Psoas muscle (tissue), 8 donors: ENCODE results near the gene TREH. TPM values are rescaled to one million over a fixed set of nuclear protein-coding genes. Genes with fewer than 3 reads are reported as not detected.

Experiments used
- ATAC-seq, 4 donors: fragments of 200-7000 bp; cut with Tn5 transposase; one replicate each; pipeline ENCODE4 v1.9.1; 2020; ENCODE audit warnings: moderate library complexity in 3 of 4, mild to moderate bottlenecking in 2 of 4
- DNase-seq, 2 donors: peaks; one replicate each; pipeline ENCODE4 v3.0.0-alpha.2; 2020
- H3K27ac ChIP-seq: fragments of 200-600 bp; one replicate; pipeline ENCODE4 v1.8.0; 2022
- H3K27me3 ChIP-seq, 3 donors: fragments of 200-600 bp in 1 of 3; one replicate each; pipeline versions ENCODE4 v1.6.1 to v1.8.0; 2013 to 2022; ENCODE audit warnings: low read length in 2 of 3, mild to moderate bottlenecking in 2 of 3, moderate library complexity in 1 of 3; ENCODE audit not compliant: insufficient read depth in 3 of 3
- H3K36me3 ChIP-seq, 2 donors: fragments of 200-600 bp in 1 of 2; one replicate each; pipeline versions ENCODE4 v1.6.1 to v1.8.0; 2013 to 2022; ENCODE audit warnings: low read depth in 1 of 2, mild to moderate bottlenecking in 1 of 2, moderate library complexity in 1 of 2; ENCODE audit not compliant: insufficient read depth in 1 of 2
- H3K4me1 ChIP-seq: fragments of 200-600 bp; one replicate; pipeline ENCODE4 v1.8.0; 2022
- H3K4me3 ChIP-seq: fragments of 200-600 bp; one replicate; pipeline ENCODE4 v1.8.0; 2022; ENCODE audit warnings: mild to moderate bottlenecking
- H3K9me3 ChIP-seq: fragments of 200-600 bp; one replicate; pipeline ENCODE4 v1.8.0; 2022
- WGBS, 3 donors: extraction: QIAGEN DNeasy Blood & Tissue Kit; methylation state at CpG; one replicate each; pipeline versions ENCODE4 v1.1.6 to v1.1.7; 2013; 5-methylcytosine and 5-hydroxymethylcytosine counted together
- intact Hi-C, 2 donors: fragments of 100-400 bp; cut with DNase I; formaldehyde crosslinking; loops; one replicate each; pipeline versions ENCODE4 v1.11.0 to v1.14.2; 2022
- polyA plus RNA-seq, 3 donors: library from polyadenylated mRNA; stranded (reverse); fragments of 200-250 nt; gene quantifications; one replicate each; pipeline ENCODE4 v1.2.3, GENCODE V29; 2013
- total RNA-seq, 4 donors: library from RNA; stranded (reverse); fragmentation: NEBNext Ultra II Directional in 2 of 4; extraction: Animal tissue kit (Norgen Biotek cat#: 25700) in 2 of 4; gene quantifications; one replicate each; pipeline versions ENCODE4 v1.2.1 to v1.2.4, GENCODE V29; 2021 to 2023
- TF ChIP-seq, protein P1 (sequence below): fragments of 200-600 bp; IDR thresholded peaks from one replicate; pipeline ENCODE4 v1.8.0; 2022; ENCODE audit warnings: antibody characterized with exemption
- donor health status: healthy with polysubstance abuse.
- donor health status: DM: no; HTN: no; CAD: no; lungs with moderate emphysema.
- donor health status: Bipolar disorder and iron deficiency.
- donor health status: healthy.
- donor health status: DM: yes; HTN: yes; CAD: no.
- donor health status: DM: no; HTN: no; CAD: no.
- donor health status: DM: no; HTN: no; CAD: no.
- donor health status: DM: yes; HTN: yes; CAD: no.

Gene TREH
- total and polyA plus RNA-seq, 7 donors: 0.17 to 0.23 (median 0.17) TPM; not detected in 4

DNA sequence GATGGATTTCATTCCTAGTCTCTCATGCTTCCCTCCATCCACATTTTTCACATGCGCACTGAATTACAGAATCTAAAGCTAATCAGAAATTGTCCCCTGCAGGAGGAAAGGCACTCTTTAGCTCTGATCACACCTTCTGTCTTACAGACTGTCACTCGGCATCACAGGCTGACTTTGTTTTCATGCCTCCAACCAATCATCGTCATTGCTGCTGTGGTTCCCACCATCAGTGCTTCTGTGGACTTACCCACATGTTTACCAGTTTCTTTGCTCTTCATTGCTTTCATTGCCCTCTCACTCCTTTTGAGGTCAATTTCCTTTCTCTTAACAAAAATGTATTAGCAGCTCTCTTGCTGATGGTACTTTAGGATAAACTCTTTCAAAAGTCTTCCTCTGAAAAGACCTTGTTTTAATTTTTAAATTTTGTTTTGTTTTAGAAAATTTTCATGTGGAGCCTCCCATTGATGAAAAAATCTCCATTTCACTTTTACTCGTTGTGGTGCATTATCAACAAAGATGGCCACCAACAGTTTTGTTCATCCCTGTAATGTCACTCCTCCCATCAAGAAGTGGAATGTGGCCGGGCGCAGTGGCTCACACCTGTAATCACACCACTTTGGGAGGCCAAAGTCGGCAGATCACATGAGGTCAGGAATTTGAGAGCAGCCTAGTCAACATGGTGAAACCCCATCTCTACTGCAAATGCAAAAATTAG is 20.2 kb upstream of the TREH start:
- TF ChIP-seq, protein P1, sequence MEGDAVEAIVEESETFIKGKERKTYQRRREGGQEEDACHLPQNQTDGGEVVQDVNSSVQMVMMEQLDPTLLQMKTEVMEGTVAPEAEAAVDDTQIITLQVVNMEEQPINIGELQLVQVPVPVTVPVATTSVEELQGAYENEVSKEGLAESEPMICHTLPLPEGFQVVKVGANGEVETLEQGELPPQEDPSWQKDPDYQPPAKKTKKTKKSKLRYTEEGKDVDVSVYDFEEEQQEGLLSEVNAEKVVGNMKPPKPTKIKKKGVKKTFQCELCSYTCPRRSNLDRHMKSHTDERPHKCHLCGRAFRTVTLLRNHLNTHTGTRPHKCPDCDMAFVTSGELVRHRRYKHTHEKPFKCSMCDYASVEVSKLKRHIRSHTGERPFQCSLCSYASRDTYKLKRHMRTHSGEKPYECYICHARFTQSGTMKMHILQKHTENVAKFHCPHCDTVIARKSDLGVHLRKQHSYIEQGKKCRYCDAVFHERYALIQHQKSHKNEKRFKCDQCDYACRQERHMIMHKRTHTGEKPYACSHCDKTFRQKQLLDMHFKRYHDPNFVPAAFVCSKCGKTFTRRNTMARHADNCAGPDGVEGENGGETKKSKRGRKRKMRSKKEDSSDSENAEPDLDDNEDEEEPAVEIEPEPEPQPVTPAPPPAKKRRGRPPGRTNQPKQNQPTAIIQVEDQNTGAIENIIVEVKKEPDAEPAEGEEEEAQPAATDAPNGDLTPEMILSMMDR: no peak
- 82 to 85% (median 83%) methylated on average over 7 of the region's 7 CpGs for WGBS, 3 donors

DNA sequence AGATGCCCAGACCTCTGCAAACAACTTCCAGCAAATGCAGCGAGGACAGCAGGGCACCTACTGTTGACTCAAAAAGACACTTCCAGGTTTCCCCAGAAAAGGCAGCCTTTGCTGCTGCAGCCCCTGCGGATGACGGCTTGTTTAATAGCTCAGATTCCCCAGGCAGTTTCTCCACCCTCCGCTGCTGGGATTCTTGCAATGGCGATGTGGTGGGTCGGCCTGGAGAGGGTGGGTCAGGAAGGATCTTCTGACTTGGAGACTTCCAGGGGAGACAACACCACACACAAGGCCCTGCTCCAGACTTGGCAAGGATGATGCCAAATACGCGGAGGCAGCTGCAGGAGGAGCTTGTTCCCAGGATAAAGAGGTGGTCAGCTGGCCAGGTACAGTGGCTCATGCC is 17.9 kb upstream of the TREH start:
- intact Hi-C loops: no loop called here
- H3K27me3 ChIP-seq: no peaks in the 10 kb centered on the region
- WGBS, 3 donors: 63 to 65% (median 64%) methylated on average over 8 of the region's 8 CpGs
- no peak for DNase-seq
- TF ChIP-seq, protein P1: no peak
- H3K27ac ChIP-seq: no peak overlapping the region
- no peak for ATAC-seq
- no peaks in the 10 kb centered on the region for H3K9me3 ChIP-seq
- no peak overlapping the region for H3K4me3 ChIP-seq
- H3K4me1 ChIP-seq: no peaks in the 10 kb centered on the region
- H3K36me3 ChIP-seq: no peaks in the 10 kb centered on the region

More for the DNA sequence above, 20.2 kb upstream of the TREH start:
- intact Hi-C loops: no loop called here
- H3K36me3 ChIP-seq: no peaks in the 10 kb centered on the region
- no peak for DNase-seq
- H3K9me3 ChIP-seq: no peaks in the 10 kb centered on the region
- no peak overlapping the region for H3K27ac ChIP-seq
- H3K4me1 ChIP-seq: no peaks in the 10 kb centered on the region
- no peaks in the 10 kb centered on the region for H3K27me3 ChIP-seq
- ATAC-seq: no peak
- no peak overlapping the region for H3K4me3 ChIP-seq

DNA sequence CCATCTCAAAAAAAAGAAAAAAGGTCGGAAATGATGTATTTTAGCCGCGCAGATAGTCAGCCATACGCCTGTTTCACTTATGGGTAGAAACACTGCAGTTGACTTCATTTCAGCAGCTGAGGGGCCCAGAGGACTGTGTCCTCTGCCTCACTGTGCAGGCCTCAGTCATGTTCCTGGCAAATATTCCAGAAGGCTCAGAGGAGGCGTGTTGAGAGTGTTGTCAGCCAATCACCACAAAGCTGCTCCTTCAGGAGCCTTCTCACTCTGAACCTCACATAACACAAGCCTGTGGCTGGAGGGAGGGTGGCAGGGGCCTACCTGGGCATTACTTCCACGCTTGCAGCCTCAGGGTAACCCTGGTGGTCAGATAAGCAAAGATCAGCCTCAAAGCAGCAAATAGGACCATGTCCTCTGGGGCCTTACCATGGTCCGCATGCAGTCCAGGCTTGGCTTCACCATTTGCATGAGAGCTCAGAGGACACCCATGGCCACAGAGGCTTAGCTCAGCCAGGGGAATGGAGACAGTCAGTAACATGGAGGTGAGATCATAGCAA is 17.3 kb upstream of the TREH start:
- TF ChIP-seq, protein P1: no peak
- H3K27me3 ChIP-seq: no peaks in the 10 kb centered on the region

DNA sequence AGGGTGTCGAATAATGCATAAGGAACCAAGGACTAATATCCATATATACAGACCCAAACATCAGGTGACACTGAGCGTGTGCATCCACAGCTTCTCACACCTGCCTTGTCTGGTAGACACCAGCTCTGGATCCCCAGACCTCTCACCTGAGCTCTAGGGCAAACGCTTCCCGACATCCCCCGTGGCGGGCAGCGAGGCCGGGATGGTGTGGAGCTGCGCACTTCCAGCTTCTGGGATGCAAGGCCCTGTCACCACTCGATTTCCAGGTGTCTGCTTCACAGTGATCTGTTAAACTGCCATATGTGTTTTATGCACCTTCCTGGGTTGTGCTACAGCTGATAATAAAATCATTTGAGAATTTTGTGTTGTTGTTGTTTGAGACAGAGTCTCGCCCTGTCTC is 15.3 kb upstream of the TREH start:
- intact Hi-C loops: no loop called here
- Histone ChIP-seq H3K36me3 (no peaks in the 10 kb centered on the region), H3K27me3 (no peaks in the 10 kb centered on the region), H3K4me1 (peaks cover 5% of the 10 kb centered on the region), H3K27ac (no peak overlapping the region), H3K9me3 (no peaks in the 10 kb centered on the region), H3K4me3 (no peak overlapping the region)
- WGBS, 3 donors: 85 to 91% (median 87%) methylated on average over 11 of the region's 11 CpGs
- no peak for ATAC-seq
- TF ChIP-seq, protein P1: no peak
- DNase-seq: no peak

More for the DNA sequence above, 17.3 kb upstream of the TREH start:
- H3K27ac ChIP-seq: no peak overlapping the region
- ATAC-seq (no peak), DNase-seq (no peak)
- no peaks in the 10 kb centered on the region for H3K9me3 ChIP-seq
- 88 to 93% (median 91%) methylated on average over 7 of the region's 7 CpGs for WGBS, 3 donors
- no peaks in the 10 kb centered on the region for H3K4me1 ChIP-seq
- no peaks in the 10 kb centered on the region for H3K36me3 ChIP-seq
- H3K4me3 ChIP-seq: no peak overlapping the region
- intact Hi-C loops: no loop called here
